Smooth muscle cell (in vitro differentiated cells): Measurements from ENCODE around the gene MAN2A1. TPM values are rescaled to one million over a fixed set of nuclear protein-coding genes. Genes with fewer than 3 reads are reported as not detected.

ENCODE experiments used
- DNase-seq: peaks from one replicate; lab custom pipeline; 2025; ENCODE audit not compliant: unreplicated experiment; lab: John Stamatoyannopoulos, UW
- H2AFZ ChIP-seq: fragments of 200-600 bp; sonication (generic); 2 replicates; pipeline ENCODE4 v1.6.0; 2016; ENCODE audit warnings: antibody characterized with exemption, low read depth, mild to moderate bottlenecking
- H3F3A ChIP-seq: fragments of 200-600 bp; sonication (generic); 2 replicates; pipeline ENCODE4 v1.6.0; 2017; ENCODE audit warnings: antibody characterized with exemption, low read depth
- H3K27ac ChIP-seq: fragments of 200-600 bp; sonication (generic); 2 replicates; pipeline ENCODE4 v1.5.1; 2016; ENCODE audit warnings: low read depth, mild to moderate bottlenecking
- H3K27me3 ChIP-seq: fragments of 200-600 bp; sonication (generic); 2 replicates; pipeline ENCODE4 v1.6.1; 2016; ENCODE audit warnings: low read depth, mild to moderate bottlenecking
- H3K36me3 ChIP-seq: fragments of 200-600 bp; sonication (generic); 2 replicates; pipeline ENCODE4 v1.5.1; 2016; ENCODE audit warnings: low read depth
- H3K4me1 ChIP-seq: fragments of 200-600 bp; sonication (generic); 2 replicates; pipeline ENCODE4 v1.5.1; 2016; ENCODE audit warnings: low read depth
- H3K4me2 ChIP-seq: fragments of 200-600 bp; sonication (generic); 2 replicates; pipeline ENCODE4 v1.6.0; 2016; ENCODE audit warnings: mild to moderate bottlenecking
- H3K4me3 ChIP-seq: fragments of 200-600 bp; sonication (generic); 2 replicates; pipeline ENCODE4 v1.5.1; 2016; ENCODE audit warnings: mild to moderate bottlenecking
- H3K79me2 ChIP-seq: fragments of 200-600 bp; sonication (generic); 2 replicates; pipeline ENCODE4 v1.6.0; 2016; ENCODE audit warnings: low read depth, mild to moderate bottlenecking
- H3K9ac ChIP-seq: fragments of 200-600 bp; sonication (generic); 2 replicates; pipeline ENCODE4 v1.6.0; 2016; ENCODE audit warnings: low read depth
- H3K9me3 ChIP-seq: fragments of 200-600 bp; sonication (generic); replicated peaks from 2 replicates; pipeline ENCODE4 v1.5.1; 2016; ENCODE audit warnings: low read depth
- H4K20me1 ChIP-seq: fragments of 200-600 bp; sonication (generic); 2 replicates; pipeline ENCODE4 v1.6.0; 2016; ENCODE audit warnings: low read depth
- WGBS: methylation state at CpG from one replicate; pipeline ENCODE4 v1.1.7; 2016; ENCODE audit warnings: low lambda C conversion rate; 5-methylcytosine and 5-hydroxymethylcytosine counted together
- polyA plus RNA-seq: library from polyadenylated mRNA; unstranded; fragments of >200 nt; fragmentation: Nextera tagmentation; extraction: Ambion mirVana; gene quantifications from 2 replicates; pipeline ENCODE4 v1.2.1, GENCODE V29; 2016
- total RNA-seq: library from RNA; depleted of rRNA; stranded (reverse); fragments of >200 nt; gene quantifications from 2 replicates; pipeline ENCODE4 v1.2.3, GENCODE V29; 2014
- TF ChIP-seq, protein P1 (sequence below): fragments of 200-600 bp; sonication (generic); IDR thresholded peaks from 2 replicates; pipeline ENCODE4 v1.5.1; 2017; ENCODE audit warnings: borderline replicate concordance, mild to moderate bottlenecking, antibody characterized with exemption; ENCODE audit not compliant: insufficient read depth, poor library complexity, severe bottlenecking

Gene MAN2A1
- total and polyA plus RNA-seq, 2 experiments from 2014 or later = 20.3 to 112 TPM

- DNase-seq = no peak
- Histone ChIP-seq H3K4me1 (no peaks in the 10 kb centered on the region), H3K9ac (no peak overlapping the region), H4K20me1 (no peaks in the 10 kb centered on the region), H3K27me3 (no peaks in the 10 kb centered on the region), H2AFZ (no peak overlapping the region), H3K79me2 (no peaks in the 10 kb centered on the region), H3K4me2 (no peak overlapping the region), H3K36me3 (no peaks in the 10 kb centered on the region), H3K27ac (no peak overlapping the region), H3K9me3 (no peaks in the 10 kb centered on the region), H3K4me3 (no peak overlapping the region), H3F3A (no peaks in the 10 kb centered on the region)
- TF ChIP-seq, protein P1, sequence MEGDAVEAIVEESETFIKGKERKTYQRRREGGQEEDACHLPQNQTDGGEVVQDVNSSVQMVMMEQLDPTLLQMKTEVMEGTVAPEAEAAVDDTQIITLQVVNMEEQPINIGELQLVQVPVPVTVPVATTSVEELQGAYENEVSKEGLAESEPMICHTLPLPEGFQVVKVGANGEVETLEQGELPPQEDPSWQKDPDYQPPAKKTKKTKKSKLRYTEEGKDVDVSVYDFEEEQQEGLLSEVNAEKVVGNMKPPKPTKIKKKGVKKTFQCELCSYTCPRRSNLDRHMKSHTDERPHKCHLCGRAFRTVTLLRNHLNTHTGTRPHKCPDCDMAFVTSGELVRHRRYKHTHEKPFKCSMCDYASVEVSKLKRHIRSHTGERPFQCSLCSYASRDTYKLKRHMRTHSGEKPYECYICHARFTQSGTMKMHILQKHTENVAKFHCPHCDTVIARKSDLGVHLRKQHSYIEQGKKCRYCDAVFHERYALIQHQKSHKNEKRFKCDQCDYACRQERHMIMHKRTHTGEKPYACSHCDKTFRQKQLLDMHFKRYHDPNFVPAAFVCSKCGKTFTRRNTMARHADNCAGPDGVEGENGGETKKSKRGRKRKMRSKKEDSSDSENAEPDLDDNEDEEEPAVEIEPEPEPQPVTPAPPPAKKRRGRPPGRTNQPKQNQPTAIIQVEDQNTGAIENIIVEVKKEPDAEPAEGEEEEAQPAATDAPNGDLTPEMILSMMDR = no peak
- 80% methylated on average over 4 of the region's 4 CpGs for WGBS
Observed at GRCh38 chr5:109668668-109669422, 20.9 kb upstream of the MAN2A1 start.

DNA sequence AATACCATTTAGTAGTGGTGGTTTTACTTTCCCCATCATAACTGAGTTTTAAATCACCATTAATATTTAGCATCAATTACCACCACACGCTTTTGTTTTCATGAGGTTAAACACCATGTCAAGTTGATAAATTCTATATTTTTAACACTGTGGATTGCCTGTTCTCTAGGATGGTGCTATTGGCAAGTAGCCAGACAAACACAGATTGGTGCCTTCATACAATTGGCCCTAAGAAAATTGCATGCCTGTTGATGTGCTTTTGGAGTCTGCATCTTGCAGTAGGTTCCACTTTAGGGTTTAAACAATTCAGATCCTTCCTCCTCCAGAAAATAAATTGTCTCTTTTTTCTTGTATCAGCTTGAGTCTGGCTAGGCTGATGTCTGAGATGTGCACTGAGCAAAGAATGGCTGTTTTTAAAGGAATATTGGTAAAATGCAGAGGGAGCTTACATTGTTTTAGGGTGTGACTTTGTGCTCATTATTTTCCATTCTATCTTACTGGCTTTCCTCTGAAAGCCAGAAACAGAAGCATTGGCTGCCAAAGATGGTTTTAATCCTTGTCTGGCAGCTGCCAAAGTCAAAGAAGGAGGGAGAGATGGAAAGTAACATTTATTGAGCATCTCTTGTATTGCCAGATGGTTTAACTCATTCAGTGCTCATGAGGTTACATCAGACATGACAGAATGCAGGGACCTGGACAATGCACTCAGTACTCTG, 19.6 kb upstream of the MAN2A1 start:
- Histone ChIP-seq H3K27me3 (no peaks in the 10 kb centered on the region), H3K4me2 (no peak overlapping the region), H4K20me1 (no peaks in the 10 kb centered on the region), H3K9me3 (no peaks in the 10 kb centered on the region), H3F3A (no peaks in the 10 kb centered on the region), H3K9ac (no peak overlapping the region), H3K36me3 (no peaks in the 10 kb centered on the region), H3K4me3 (no peak overlapping the region), H2AFZ (no peak overlapping the region), H3K4me1 (no peaks in the 10 kb centered on the region), H3K27ac (no peak overlapping the region), H3K79me2 (no peaks in the 10 kb centered on the region)
- TF ChIP-seq, protein P1 = no peak
- DNase-seq = no peak
- 100% methylated on average over 1 of the region's 1 CpG for WGBS

DNA sequence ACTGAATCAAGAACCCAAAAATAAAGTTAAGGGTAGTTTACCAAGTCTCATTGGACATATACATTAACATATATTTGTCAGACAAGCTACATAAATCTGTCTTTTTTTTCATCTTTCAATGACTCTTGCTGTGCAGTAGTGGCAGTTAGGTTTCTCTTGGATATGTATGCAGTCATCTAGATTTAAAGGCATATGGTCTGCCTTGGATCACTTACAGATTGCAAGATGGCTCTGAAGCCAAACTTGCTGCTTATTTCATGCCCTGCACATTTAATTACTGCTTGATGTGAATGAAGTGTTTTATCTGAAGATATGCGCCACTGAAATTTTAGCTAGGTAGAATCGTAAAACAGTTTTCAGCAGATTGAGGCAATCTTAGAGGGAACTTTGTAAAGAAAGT, 18.6 kb upstream of the MAN2A1 start:
- Histone ChIP-seq H3K9ac (no peak overlapping the region), H3K9me3 (no peaks in the 10 kb centered on the region), H3F3A (no peaks in the 10 kb centered on the region), H3K27ac (no peak overlapping the region), H3K36me3 (no peaks in the 10 kb centered on the region), H3K4me2 (no peak overlapping the region), H3K4me1 (no peaks in the 10 kb centered on the region), H2AFZ (no peak overlapping the region), H3K4me3 (no peak overlapping the region), H3K79me2 (no peaks in the 10 kb centered on the region), H3K27me3 (no peaks in the 10 kb centered on the region), H4K20me1 (no peaks in the 10 kb centered on the region)
- no peak for DNase-seq
- 92% methylated on average over 2 of the region's 2 CpGs for WGBS
- TF ChIP-seq, protein P1 = no peak
